GM18870 (cell line): ENCODE measurements around the gene RANBP1.

Source experiments
- ATAC-seq: cut with Tn5 transposase; IDR thresholded peaks from one replicate; pipeline ENCODE4 v1.9.1; 2021; ENCODE audit warnings: moderate library complexity; ENCODE audit not compliant: unreplicated experiment

The RANBP1 gene

GRCh38 chr22:20088263-20088648 is 27.6 kb upstream of the RANBP1 start:
- ATAC-seq, result no peak

- ATAC-seq, result no peak
Observed at GRCh38 chr22:20089226-20089976, 26.5 kb upstream of the RANBP1 start.

GRCh38 chr22:20089977-20090729 is 25.8 kb upstream of the RANBP1 start:
- ATAC-seq, result no peak

GRCh38 chr22:20090730-20091240 is 25.1 kb upstream of the RANBP1 start:
- ATAC-seq, result no peak

GRCh38 chr22:20091690-20092476 is 24.0 kb upstream of the RANBP1 start:
- ATAC-seq, result no peak

GRCh38 chr22:20092477-20092854 is 23.4 kb upstream of the RANBP1 start:
- no peak for ATAC-seq

GRCh38 chr22:20093418-20094196 is 22.3 kb upstream of the RANBP1 start:
- no peak for ATAC-seq

- no peak for ATAC-seq
Observed at GRCh38 chr22:20094197-20094807, 21.6 kb upstream of the RANBP1 start.

GRCh38 chr22:20095521-20095920 is 20.4 kb upstream of the RANBP1 start:
- ATAC-seq, result no peak

- no peak for ATAC-seq
Observed at GRCh38 chr22:20096574-20097420, 19.1 kb upstream of the RANBP1 start.

- ATAC-seq, result no peak
Observed at GRCh38 chr22:20099099-20099711, 16.7 kb upstream of the RANBP1 start.

GRCh38 chr22:20101638-20102037 is 14.3 kb upstream of the RANBP1 start:
- ATAC-seq, result no peak

- no peak for ATAC-seq
Observed at GRCh38 chr22:20102203-20102780, 13.6 kb upstream of the RANBP1 start.

GRCh38 chr22:20105456-20106204 is 10.3 kb upstream of the RANBP1 start:
- no peak for ATAC-seq

GRCh38 chr22:20106205-20106848 is 9.6 kb upstream of the RANBP1 start:
- no peak for ATAC-seq

- no peak for ATAC-seq
Observed at GRCh38 chr22:20106849-20107237, 9.1 kb upstream of the RANBP1 start.

GRCh38 chr22:20107471-20107901 is 8.4 kb upstream of the RANBP1 start:
- ATAC-seq, result no peak
